GM23338 (cell line): ENCODE results near the gene CKLF. TPM values are rescaled to one million over a fixed set of nuclear protein-coding genes. Genes with fewer than 3 reads are reported as not detected.

Experiments used
- ATAC-seq: fragments of 200-7000 bp; cut with Tn5 transposase; 3 replicates; pipeline ENCODE4 v1.9.1; 2020
- DNase-seq: peaks from one replicate; pipeline ENCODE4 v3.0.0-alpha.2; 2015; ENCODE audit warnings: low spot score
- H2AFZ ChIP-seq: fragments of 200-600 bp; sonication (generic); 2 replicates; pipeline ENCODE4 v1.8.0; 2016; ENCODE audit warnings: antibody characterized with exemption, mild to moderate bottlenecking, moderate library complexity
- H3F3A ChIP-seq: fragments of 200-600 bp; sonication (generic); replicated peaks from 2 replicates; pipeline ENCODE4 v1.8.0; 2017; ENCODE audit warnings: antibody characterized with exemption, mixed run types, low read depth
- H3K27ac ChIP-seq: fragments of 200-600 bp; sonication (generic); 2 replicates; pipeline ENCODE4 v1.6.1; 2016; ENCODE audit warnings: low read depth
- H3K27me3 ChIP-seq: fragments of 200-600 bp; sonication (generic); 2 replicates; pipeline ENCODE4 v1.8.0; 2016; ENCODE audit warnings: mild to moderate bottlenecking, mixed run types, moderate library complexity; ENCODE audit not compliant: insufficient read depth
- H3K36me3 ChIP-seq: fragments of 200-600 bp; sonication (generic); 2 replicates; pipeline ENCODE4 v1.8.0; 2016; ENCODE audit warnings: mild to moderate bottlenecking; ENCODE audit not compliant: insufficient read depth
- H3K4me1 ChIP-seq: fragments of 200-600 bp; sonication (generic); 2 replicates; pipeline ENCODE4 v1.8.0; 2016; ENCODE audit warnings: mild to moderate bottlenecking, moderate library complexity; ENCODE audit not compliant: insufficient read depth
- H3K4me2 ChIP-seq: fragments of 200-600 bp; sonication (generic); 2 replicates; pipeline ENCODE4 v1.7.1; 2017; ENCODE audit warnings: mixed run types
- H3K4me3 ChIP-seq: fragments of 200-600 bp; sonication (generic); 2 replicates; pipeline ENCODE4 v1.6.1; 2016; ENCODE audit warnings: mixed run types
- H3K79me2 ChIP-seq: fragments of 200-600 bp; sonication (generic); replicated peaks from 2 replicates; pipeline ENCODE4 v1.8.0; 2017; ENCODE audit warnings: mild to moderate bottlenecking; ENCODE audit not compliant: insufficient read depth
- H3K9me2 ChIP-seq: fragments of 200-600 bp; sonication (generic); 2 replicates; pipeline ENCODE4 v1.8.0; 2017; ENCODE audit not compliant: insufficient read depth
- H4K20me1 ChIP-seq: fragments of 200-600 bp; sonication (generic); replicated peaks from 2 replicates; pipeline ENCODE4 v1.8.0; 2017; ENCODE audit warnings: mild to moderate bottlenecking; ENCODE audit not compliant: insufficient read depth
- H3K27ac Mint-ChIP-seq: 2 replicates; pipeline ENCODE4 v1.8.0; 2020; ENCODE audit warnings: inconsistent platforms, mild to moderate bottlenecking, moderate library complexity, mixed read lengths
- H3K27me3 Mint-ChIP-seq: 3 replicates; pipeline ENCODE4 v1.8.0; 2022; ENCODE audit warnings: low read depth, mild to moderate bottlenecking, moderate library complexity, mixed read lengths, inconsistent platforms; ENCODE audit not compliant: insufficient read depth, poor library complexity
- H3K36me3 Mint-ChIP-seq: 3 replicates; pipeline ENCODE4 v1.8.0; 2021; ENCODE audit warnings: low read depth, mild to moderate bottlenecking, inconsistent platforms, moderate library complexity, mixed read lengths
- H3K4me1 Mint-ChIP-seq: 3 replicates; pipeline ENCODE4 v1.8.0; 2020; ENCODE audit warnings: mild to moderate bottlenecking, inconsistent platforms, mixed read lengths
- H3K4me3 Mint-ChIP-seq: 3 replicates; pipeline ENCODE4 v1.8.0; 2021; ENCODE audit warnings: moderate library complexity, mild to moderate bottlenecking, inconsistent platforms, mixed read lengths
- H3K9me3 Mint-ChIP-seq: 3 replicates; pipeline ENCODE4 v1.8.0; 2020; ENCODE audit warnings: moderate library complexity, mild to moderate bottlenecking, inconsistent platforms, mixed read lengths
- CREB1 ChIP-seq: fragments of 250-450 bp; sonication (Bioruptor Pico); IDR thresholded peaks from 2 replicates; pipeline ENCODE4 v1.5.0; 2020; ENCODE audit warnings: low read depth, mild to moderate bottlenecking, moderate library complexity
- CTCF ChIP-seq, 2 experiments: fragments of 200-600 bp in 1 of 2; sonication (generic) in 1 of 2; conservative IDR thresholded peaks; 2 replicates each; pipeline versions ENCODE4 v1.5.1 to v1.6.1; 2016 to 2017; ENCODE audit warnings: antibody characterized with exemption in 2 of 2, low read depth in 2 of 2, mild to moderate bottlenecking in 2 of 2, moderate library complexity in 1 of 2
- ETS1 ChIP-seq: IDR thresholded peaks from 2 replicates; pipeline ENCODE4 v1.6.1; 2016; ENCODE audit warnings: antibody characterized with exemption
- EZH2 ChIP-seq: fragments of 200-600 bp; sonication (generic); IDR thresholded peaks from one replicate; pipeline ENCODE4 v1.8.0; 2017; ENCODE audit warnings: antibody characterized with exemption, mild to moderate bottlenecking, low read depth; ENCODE audit not compliant: unreplicated experiment
- EZH2phosphoT487 ChIP-seq: fragments of 200-600 bp; sonication (generic); IDR thresholded peaks from one replicate; pipeline ENCODE4 v1.8.1; 2018; ENCODE audit warnings: antibody characterized with exemption; ENCODE audit not compliant: unreplicated experiment
- JUNB ChIP-seq: IDR thresholded peaks from one replicate; pipeline ENCODE4 v1.6.1; 2016; ENCODE audit warnings: antibody characterized with exemption; ENCODE audit not compliant: unreplicated experiment
- NANOG ChIP-seq: IDR thresholded peaks from 2 replicates; pipeline ENCODE4 v1.6.1; 2016; ENCODE audit warnings: antibody characterized with exemption, borderline replicate concordance
- POLR2AphosphoS5 ChIP-seq: IDR thresholded peaks from 2 replicates; pipeline ENCODE4 v1.6.1; 2016; ENCODE audit warnings: antibody characterized with exemption, low read depth
- REST ChIP-seq: IDR thresholded peaks from one replicate; pipeline ENCODE4 v1.6.1; 2018; ENCODE audit warnings: antibody characterized with exemption; ENCODE audit not compliant: unreplicated experiment
- STAT1 ChIP-seq: IDR thresholded peaks from one replicate; pipeline ENCODE4 v1.6.1; 2016; ENCODE audit warnings: antibody characterized with exemption; ENCODE audit not compliant: unreplicated experiment
- ZNF114 ChIP-seq: fragments of 250-450 bp; sonication (Bioruptor Pico); IDR thresholded peaks from 2 replicates; pipeline ENCODE4 v1.5.0; 2020; ENCODE audit warnings: mild to moderate bottlenecking, moderate library complexity
- ZNF462 ChIP-seq: fragments of 250-450 bp; sonication (Bioruptor Pico); IDR thresholded peaks from 2 replicates; pipeline ENCODE4 v1.5.0; 2020; ENCODE audit warnings: mild to moderate bottlenecking, moderate library complexity
- polyA plus RNA-seq: library from polyadenylated mRNA; unstranded; fragments of >200 nt; fragmentation: Nextera tagmentation; extraction: Ambion mirVana; gene quantifications from 2 replicates; pipeline ENCODE4 v1.2.1, GENCODE V29; 2016
- total RNA-seq: library from RNA; depleted of rRNA; stranded (reverse); fragments of >200 nt; shearing (Covaris generic); gene quantifications from 2 replicates; pipeline ENCODE4 v1.2.3, GENCODE V29; 2014

The CKLF gene
- total and polyA plus RNA-seq, 2 experiments from 2014 or later: 25.5 to 60.0 TPM

GRCh38 chr16:66522816-66523590 lies 29.4 kb upstream of the CKLF start:
- H3K9me3 Mint-ChIP-seq: no peaks in the 10 kb centered on the region
- Histone ChIP-seq H3K9me2 (no peaks in the 10 kb centered on the region), H3K4me1 (no peaks in the 10 kb centered on the region), H3K79me2 (no peaks in the 10 kb centered on the region), H3K36me3 (no peaks in the 10 kb centered on the region), H3K27me3 (no peaks in the 10 kb centered on the region), H3F3A (no peaks in the 10 kb centered on the region), H4K20me1 (no peaks in the 10 kb centered on the region; the same call in 1 of the 2 replicates), H3K4me3 (no peak overlapping the region), H3K27ac (no peak overlapping the region), H3K4me2 (no peak overlapping the region), H2AFZ (no peak overlapping the region)
- TF ChIP-seq REST: no peak
- TF ChIP-seq NANOG: no peak
- no peak for TF ChIP-seq EZH2phosphoT487
- TF ChIP-seq CREB1 (CRISPR knock-in tag): no peak
- TF ChIP-seq EZH2: no peak
- TF ChIP-seq STAT1: no peak
- no peak for TF ChIP-seq POLR2AphosphoS5
- TF ChIP-seq ZNF114 (CRISPR knock-in tag): no peak
- TF ChIP-seq JUNB: no peak
- no peak for TF ChIP-seq ZNF462 (CRISPR knock-in tag)
- no peak for TF ChIP-seq CTCF (conservative IDR thresholded peaks at IDR 0.05; ENCODE audit: low read depth in 2 of 2)
- no peak for TF ChIP-seq ETS1
- H3K4me1 Mint-ChIP-seq: no peaks in the 10 kb centered on the region
- no peak overlapping the region for H3K4me3 Mint-ChIP-seq
- peaks cover 2% of the 10 kb centered on the region; the same call in 1 of the 3 replicates for H3K36me3 Mint-ChIP-seq
- DNase-seq: no peak
- peaks cover 4% of the 10 kb centered on the region for H3K27me3 Mint-ChIP-seq
- H3K27ac Mint-ChIP-seq: no peak overlapping the region
- no peak for ATAC-seq
